WTC11 (cell line): ENCODE measurements around the gene COL26A1. TPM values are rescaled to one million over a fixed set of nuclear protein-coding genes. Genes with fewer than 3 reads are reported as not detected.

Experiments
- ATAC-seq: fragments of 200-7000 bp; cut with Tn5 transposase; 2 replicates; pipeline ENCODE4 v1.10.0; 2021; ENCODE audit warnings: mild to moderate bottlenecking, moderate library complexity
- CTCF ChIA-PET: fragments of 300-600 bp; sonication (Branson Sonifier 250); formaldehyde crosslinking; loops from one replicate; lab custom pipeline; 2021; ENCODE audit warnings: antibody characterized with exemption; lab: Charles Lee
- POLR2A ChIA-PET: fragments of 350-600 bp; sonication (Branson Sonifier 250); formaldehyde crosslinking; loops from one replicate; lab custom pipeline; 2021; ENCODE audit warnings: antibody characterized with exemption; lab: Charles Lee
- DNase-seq: peaks from one replicate; pipeline ENCODE4 v3.0.0; 2021; ENCODE audit warnings: low spot score
- H3K27ac Mint-ChIP-seq: 2 replicates; pipeline ENCODE4 v1.8.0; 2021; ENCODE audit warnings: mixed read lengths
- H3K27me3 Mint-ChIP-seq: 2 replicates; pipeline ENCODE4 v1.8.0; 2021; ENCODE audit warnings: low read depth, mild to moderate bottlenecking, moderate library complexity, mixed read lengths
- H3K36me3 Mint-ChIP-seq: 2 replicates; pipeline ENCODE4 v1.8.0; 2021; ENCODE audit warnings: mixed read lengths
- H3K4me1 Mint-ChIP-seq: 2 replicates; pipeline ENCODE4 v1.8.0; 2022; ENCODE audit warnings: mixed read lengths
- H3K4me3 Mint-ChIP-seq: 2 replicates; pipeline ENCODE4 v1.8.0; 2021; ENCODE audit warnings: mild to moderate bottlenecking, moderate library complexity, mixed read lengths
- H3K9me3 Mint-ChIP-seq: 2 replicates; pipeline ENCODE4 v1.8.0; 2021; ENCODE audit warnings: mixed read lengths
- CDX4 ChIP-seq: fragments of 250-450 bp; sonication (Bioruptor Pico); IDR thresholded peaks from 2 replicates; pipeline ENCODE4 v1.9.0; 2021; ENCODE audit warnings: moderate library complexity, mild to moderate bottlenecking, inconsistent platforms, borderline replicate concordance
- E2F1 ChIP-seq: sonication (generic); formaldehyde crosslinking; IDR thresholded peaks from 2 replicates; pipeline ENCODE4 v1.8.0; 2022; ENCODE audit warnings: mild to moderate bottlenecking, missing genetic modification reagents
- EMX1 ChIP-seq: fragments of 250-450 bp; sonication (Bioruptor Pico); IDR thresholded peaks from 2 replicates; pipeline ENCODE4 v1.8.0; 2021; ENCODE audit warnings: mild to moderate bottlenecking
- FOXK1 ChIP-seq: sonication (generic); formaldehyde crosslinking; IDR thresholded peaks from 2 replicates; pipeline ENCODE4 v1.8.0; 2022; ENCODE audit warnings: mild to moderate bottlenecking, moderate library complexity, missing genetic modification reagents
- FOXP1 ChIP-seq: sonication (generic); formaldehyde crosslinking; IDR thresholded peaks from 2 replicates; pipeline ENCODE4 v1.8.0; 2022; ENCODE audit warnings: missing genetic modification reagents, mild to moderate bottlenecking, moderate library complexity, borderline replicate concordance
- FOXP4 ChIP-seq: sonication (generic); formaldehyde crosslinking; IDR thresholded peaks from 2 replicates; pipeline ENCODE4 v1.8.0; 2022; ENCODE audit warnings: mild to moderate bottlenecking, missing genetic modification reagents
- JAZF1 ChIP-seq: fragments of 250-450 bp; sonication (Bioruptor Pico); IDR thresholded peaks from 2 replicates; pipeline ENCODE4 v1.9.0; 2021; ENCODE audit warnings: moderate library complexity, mild to moderate bottlenecking, inconsistent platforms
- NFE2L1 ChIP-seq: sonication (generic); formaldehyde crosslinking; IDR thresholded peaks from 2 replicates; pipeline ENCODE4 v1.8.1; 2023; ENCODE audit warnings: missing genetic modification reagents
- NR3C1 ChIP-seq: sonication (generic); formaldehyde crosslinking; conservative IDR thresholded peaks from 2 replicates; pipeline ENCODE4 v1.8.1; 2023; ENCODE audit warnings: low read depth, mild to moderate bottlenecking, missing genetic modification reagents
- RORB ChIP-seq: fragments of 250-450 bp; sonication (Bioruptor Pico); IDR thresholded peaks from 2 replicates; pipeline ENCODE4 v1.9.0; 2021; ENCODE audit warnings: mild to moderate bottlenecking
- USF2 ChIP-seq: sonication (generic); formaldehyde crosslinking; IDR thresholded peaks from 2 replicates; pipeline ENCODE4 v1.8.1; 2023; ENCODE audit warnings: mild to moderate bottlenecking, missing genetic modification reagents, moderate library complexity
- ZBTB21 ChIP-seq: sonication (generic); formaldehyde crosslinking; IDR thresholded peaks from 2 replicates; pipeline ENCODE4 v1.8.1; 2023; ENCODE audit warnings: mild to moderate bottlenecking, missing genetic modification reagents, borderline replicate concordance
- ZNF423 ChIP-seq: fragments of 250-450 bp; sonication (Bioruptor Pico); IDR thresholded peaks from 2 replicates; pipeline ENCODE4 v2.1.2; 2022; ENCODE audit warnings: mild to moderate bottlenecking, moderate library complexity
- total RNA-seq: library from RNA; stranded (reverse); gene quantifications from 3 replicates; pipeline ENCODE4 v1.2.3, GENCODE V29; 2021
- TF ChIP-seq, protein P1 (sequence below): sonication (generic); formaldehyde crosslinking; IDR thresholded peaks from 2 replicates; pipeline ENCODE4 v1.8.0; 2022; ENCODE audit warnings: mild to moderate bottlenecking, missing genetic modification reagents
- TF ChIP-seq, protein P2 (sequence below): sonication (generic); formaldehyde crosslinking; IDR thresholded peaks from 2 replicates; pipeline ENCODE4 v1.8.1; 2022; ENCODE audit warnings: mild to moderate bottlenecking, missing genetic modification reagents, moderate library complexity, borderline replicate concordance
- TF ChIP-seq, protein P3 (sequence below): sonication (generic); formaldehyde crosslinking; IDR thresholded peaks from 2 replicates; pipeline ENCODE4 v1.8.1; 2023; ENCODE audit warnings: mild to moderate bottlenecking, moderate library complexity, missing genetic modification reagents
- TF ChIP-seq, protein P4 (sequence below): sonication (generic); formaldehyde crosslinking; conservative IDR thresholded peaks from 2 replicates; pipeline ENCODE4 v1.8.1; 2022; ENCODE audit warnings: mild to moderate bottlenecking, missing genetic modification reagents
- TF ChIP-seq, protein P5 (sequence below): sonication (generic); formaldehyde crosslinking; IDR thresholded peaks from 2 replicates; pipeline ENCODE4 v1.8.1; 2022; ENCODE audit warnings: missing genetic modification reagents, borderline replicate concordance
- TF ChIP-seq, protein P6 (sequence below): sonication (generic); formaldehyde crosslinking; IDR thresholded peaks from 2 replicates; pipeline ENCODE4 v1.8.1; 2023; ENCODE audit warnings: mild to moderate bottlenecking, missing genetic modification reagents

Gene COL26A1
- total RNA-seq, 1 experiment from 2014 or later, result 64.4 TPM

- H3K27me3 Mint-ChIP-seq, result no peaks in the 10 kb centered on the region; the same call in none of the 2 replicates
- H3K36me3 Mint-ChIP-seq, result peaks cover 31% of the 10 kb centered on the region
- TF ChIP-seq USF2 (no peak), JAZF1 (CRISPR knock-in tag) (no peak)
- DNase-seq, result no peak
- no peak for ATAC-seq
- H3K9me3 Mint-ChIP-seq, result peaks cover 45% of the 10 kb centered on the region
- no peak overlapping the region for H3K4me3 Mint-ChIP-seq
- ChIA-PET POLR2A (no interaction called here), CTCF (interaction anchor here (1.1 kb wide), 1 partner anchor 26 kb away, joined by 4 read pairs; no protein-coding TSS in a partner anchor)
- H3K4me1 Mint-ChIP-seq, result peaks cover 29% of the 10 kb centered on the region
- H3K27ac Mint-ChIP-seq, result no peak overlapping the region
Measured at GRCh38 chr7:101576998-101577397, 214.3 kb downstream of the COL26A1 start.

- TF ChIP-seq EMX1, result no peak
- no peak for TF ChIP-seq NR3C1 (CRISPR knock-in tag)
- no peak for TF ChIP-seq FOXP1 (CRISPR knock-in tag)
- no peak for TF ChIP-seq ZBTB21
- TF ChIP-seq, protein P1, sequence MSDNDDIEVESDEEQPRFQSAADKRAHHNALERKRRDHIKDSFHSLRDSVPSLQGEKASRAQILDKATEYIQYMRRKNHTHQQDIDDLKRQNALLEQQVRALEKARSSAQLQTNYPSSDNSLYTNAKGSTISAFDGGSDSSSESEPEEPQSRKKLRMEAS (CRISPR knock-in tag), result no peak
- no peak for TF ChIP-seq CDX4
- TF ChIP-seq FOXK1 (CRISPR knock-in tag), result no peak
- TF ChIP-seq, protein P2, sequence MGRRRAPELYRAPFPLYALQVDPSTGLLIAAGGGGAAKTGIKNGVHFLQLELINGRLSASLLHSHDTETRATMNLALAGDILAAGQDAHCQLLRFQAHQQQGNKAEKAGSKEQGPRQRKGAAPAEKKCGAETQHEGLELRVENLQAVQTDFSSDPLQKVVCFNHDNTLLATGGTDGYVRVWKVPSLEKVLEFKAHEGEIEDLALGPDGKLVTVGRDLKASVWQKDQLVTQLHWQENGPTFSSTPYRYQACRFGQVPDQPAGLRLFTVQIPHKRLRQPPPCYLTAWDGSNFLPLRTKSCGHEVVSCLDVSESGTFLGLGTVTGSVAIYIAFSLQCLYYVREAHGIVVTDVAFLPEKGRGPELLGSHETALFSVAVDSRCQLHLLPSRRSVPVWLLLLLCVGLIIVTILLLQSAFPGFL (CRISPR knock-in tag), result no peak
- no peak for TF ChIP-seq RORB (CRISPR knock-in tag)
- TF ChIP-seq E2F1, result no peak
- no peak for TF ChIP-seq NFE2L1 (CRISPR knock-in tag)
- no peak for TF ChIP-seq ZNF423 (CRISPR knock-in tag)
- TF ChIP-seq FOXP4 (CRISPR knock-in tag), result no peak
- TF ChIP-seq, protein P3, sequence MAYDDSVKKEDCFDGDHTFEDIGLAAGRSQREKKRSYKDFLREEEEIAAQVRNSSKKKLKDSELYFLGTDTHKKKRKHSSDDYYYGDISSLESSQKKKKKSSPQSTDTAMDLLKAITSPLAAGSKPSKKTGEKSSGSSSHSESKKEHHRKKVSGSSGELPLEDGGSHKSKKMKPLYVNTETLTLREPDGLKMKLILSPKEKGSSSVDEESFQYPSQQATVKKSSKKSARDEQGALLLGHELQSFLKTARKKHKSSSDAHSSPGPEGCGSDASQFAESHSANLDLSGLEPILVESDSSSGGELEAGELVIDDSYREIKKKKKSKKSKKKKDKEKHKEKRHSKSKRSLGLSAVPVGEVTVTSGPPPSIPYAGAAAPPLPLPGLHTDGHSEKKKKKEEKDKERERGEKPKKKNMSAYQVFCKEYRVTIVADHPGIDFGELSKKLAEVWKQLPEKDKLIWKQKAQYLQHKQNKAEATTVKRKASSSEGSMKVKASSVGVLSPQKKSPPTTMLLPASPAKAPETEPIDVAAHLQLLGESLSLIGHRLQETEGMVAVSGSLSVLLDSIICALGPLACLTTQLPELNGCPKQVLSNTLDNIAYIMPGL, result no peak
- TF ChIP-seq, protein P4, sequence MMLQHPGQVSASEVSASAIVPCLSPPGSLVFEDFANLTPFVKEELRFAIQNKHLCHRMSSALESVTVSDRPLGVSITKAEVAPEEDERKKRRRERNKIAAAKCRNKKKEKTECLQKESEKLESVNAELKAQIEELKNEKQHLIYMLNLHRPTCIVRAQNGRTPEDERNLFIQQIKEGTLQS (CRISPR knock-in tag), result no peak
- TF ChIP-seq, protein P5, sequence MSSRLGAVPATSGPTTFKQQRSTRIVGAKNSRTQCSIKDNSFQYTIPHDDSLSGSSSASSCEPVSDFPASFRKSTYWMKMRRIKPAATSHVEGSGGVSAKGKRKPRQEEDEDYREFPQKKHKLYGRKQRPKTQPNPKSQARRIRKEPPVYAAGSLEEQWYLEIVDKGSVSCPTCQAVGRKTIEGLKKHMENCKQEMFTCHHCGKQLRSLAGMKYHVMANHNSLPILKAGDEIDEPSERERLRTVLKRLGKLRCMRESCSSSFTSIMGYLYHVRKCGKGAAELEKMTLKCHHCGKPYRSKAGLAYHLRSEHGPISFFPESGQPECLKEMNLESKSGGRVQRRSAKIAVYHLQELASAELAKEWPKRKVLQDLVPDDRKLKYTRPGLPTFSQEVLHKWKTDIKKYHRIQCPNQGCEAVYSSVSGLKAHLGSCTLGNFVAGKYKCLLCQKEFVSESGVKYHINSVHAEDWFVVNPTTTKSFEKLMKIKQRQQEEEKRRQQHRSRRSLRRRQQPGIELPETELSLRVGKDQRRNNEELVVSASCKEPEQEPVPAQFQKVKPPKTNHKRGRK, result no peak
- TF ChIP-seq, protein P6, sequence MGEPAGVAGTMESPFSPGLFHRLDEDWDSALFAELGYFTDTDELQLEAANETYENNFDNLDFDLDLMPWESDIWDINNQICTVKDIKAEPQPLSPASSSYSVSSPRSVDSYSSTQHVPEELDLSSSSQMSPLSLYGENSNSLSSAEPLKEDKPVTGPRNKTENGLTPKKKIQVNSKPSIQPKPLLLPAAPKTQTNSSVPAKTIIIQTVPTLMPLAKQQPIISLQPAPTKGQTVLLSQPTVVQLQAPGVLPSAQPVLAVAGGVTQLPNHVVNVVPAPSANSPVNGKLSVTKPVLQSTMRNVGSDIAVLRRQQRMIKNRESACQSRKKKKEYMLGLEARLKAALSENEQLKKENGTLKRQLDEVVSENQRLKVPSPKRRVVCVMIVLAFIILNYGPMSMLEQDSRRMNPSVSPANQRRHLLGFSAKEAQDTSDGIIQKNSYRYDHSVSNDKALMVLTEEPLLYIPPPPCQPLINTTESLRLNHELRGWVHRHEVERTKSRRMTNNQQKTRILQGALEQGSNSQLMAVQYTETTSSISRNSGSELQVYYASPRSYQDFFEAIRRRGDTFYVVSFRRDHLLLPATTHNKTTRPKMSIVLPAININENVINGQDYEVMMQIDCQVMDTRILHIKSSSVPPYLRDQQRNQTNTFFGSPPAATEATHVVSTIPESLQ (CRISPR knock-in tag), result no peak
- TF ChIP-seq, all 79 proteins: peak for 0
- Mint-ChIP-seq H3K9me3 (peaks cover 41% of the 10 kb centered on the region), H3K27ac (no peak overlapping the region), H3K27me3 (peaks cover 5% of the 10 kb centered on the region), H3K36me3 (peaks cover 30% of the 10 kb centered on the region), H3K4me1 (peaks cover 32% of the 10 kb centered on the region), H3K4me3 (no peak overlapping the region)
- no peak for DNase-seq
- ChIA-PET POLR2A (no interaction called here), CTCF (interaction anchor here (0.6 kb wide), 1 partner anchor 27 kb away, joined by 3 read pairs; no protein-coding TSS in a partner anchor)
- no peak for ATAC-seq
Measured at GRCh38 chr7:101578552-101578951, 215.9 kb downstream of the COL26A1 start.
